NCI-H82 treated with DMSO at 0.1 percent for 48 hours (cell line): Measurements from ENCODE around the gene UNC79.
A peak's percentile ranks its signal among the peaks of the same experiment; 100 is the strongest.

Experiments used
- DNase-seq: peaks from one replicate; lab custom pipeline; 2025; ENCODE audit not compliant: unreplicated experiment; lab: John Stamatoyannopoulos, UW

The UNC79 gene

GRCh38 chr14:93745603-93746273 lies 315.0 kb downstream of the UNC79 start:
- no peak for DNase-seq

GRCh38 chr14:93747102-93747501 lies 316.4 kb downstream of the UNC79 start:
- no peak for DNase-seq

GRCh38 chr14:93747560-93747959 lies 316.8 kb downstream of the UNC79 start:
- DNase-seq: no peak

- no peak for DNase-seq
These were observed 317.7 kb downstream of the UNC79 start for GRCh38 chr14:93748208-93749075.

- DNase-seq: no peak
These were observed 318.3 kb downstream of the UNC79 start for GRCh38 chr14:93749076-93749420.

GRCh38 chr14:93751946-93752655 lies 321.4 kb downstream of the UNC79 start:
- no peak for DNase-seq

GRCh38 chr14:93752980-93753561 lies 322.3 kb downstream of the UNC79 start:
- no peak for DNase-seq

GRCh38 chr14:93753647-93754046 lies 322.9 kb downstream of the UNC79 start:
- DNase-seq: no peak

- DNase-seq: peak; percentile 16
These were observed 326.5 kb downstream of the UNC79 start for GRCh38 chr14:93757206-93757605.
